Esophagus mucosa (tissue), 1 donor: ENCODE results near the gene ELOVL5. TPM values are rescaled to one million over a fixed set of nuclear protein-coding genes. Genes with fewer than 3 reads are reported as not detected.

Experiments
- ATAC-seq: fragments of 200-7000 bp; cut with Tn5 transposase; one replicate; pipeline ENCODE4 v1.9.1; 2020
- total RNA-seq: library from RNA; stranded (reverse); gene quantifications from one replicate; pipeline ENCODE4 v1.2.4, GENCODE V29; 2023
- donor health status: DM: yes; HTN: yes; CAD: no.

ELOVL5 gene
- total RNA-seq, 1 donor from 2014 or later = 33.1 TPM

GRCh38 chr6:53268858-53269608 lies 79.7 kb downstream of the ELOVL5 start:
- no peak for ATAC-seq

GRCh38 chr6:53266553-53267090 lies 82.1 kb downstream of the ELOVL5 start:
- no peak for ATAC-seq

- no peak for ATAC-seq
Measured at GRCh38 chr6:53264915-53265607, 83.7 kb downstream of the ELOVL5 start.

GRCh38 chr6:53264337-53264736 lies 84.4 kb downstream of the ELOVL5 start:
- ATAC-seq = no peak

GRCh38 chr6:53263917-53264316 lies 84.8 kb downstream of the ELOVL5 start:
- ATAC-seq = no peak

GRCh38 chr6:53259860-53260580 lies 88.7 kb downstream of the ELOVL5 start:
- no peak for ATAC-seq

GRCh38 chr6:53258774-53259155 lies 90.0 kb downstream of the ELOVL5 start:
- no peak for ATAC-seq

- no peak for ATAC-seq
Measured at GRCh38 chr6:53258076-53258773, 90.5 kb downstream of the ELOVL5 start.

- ATAC-seq = no peak
Measured at GRCh38 chr6:53257533-53257932, 91.2 kb downstream of the ELOVL5 start.

- ATAC-seq = no peak
Measured at GRCh38 chr6:53257001-53257400, 91.7 kb downstream of the ELOVL5 start.

- no peak for ATAC-seq
Measured at GRCh38 chr6:53252177-53252692, 96.5 kb downstream of the ELOVL5 start.

GRCh38 chr6:53251033-53251672 lies 97.6 kb downstream of the ELOVL5 start:
- no peak for ATAC-seq

- ATAC-seq = no peak
Measured at GRCh38 chr6:53250176-53251032, 98.3 kb downstream of the ELOVL5 start.

- no peak for ATAC-seq
Measured at GRCh38 chr6:53246924-53247323, 101.8 kb downstream of the ELOVL5 start.

- ATAC-seq = peak; percentile 59
Measured at GRCh38 chr6:53244958-53245357, 103.8 kb downstream of the ELOVL5 start.

GRCh38 chr6:53244399-53244931 lies 104.3 kb downstream of the ELOVL5 start:
- ATAC-seq = no peak

GRCh38 chr6:53241938-53242337 lies 106.8 kb downstream of the ELOVL5 start:
- no peak for ATAC-seq

GRCh38 chr6:53240761-53241160 lies 108.0 kb downstream of the ELOVL5 start:
- ATAC-seq = no peak

GRCh38 chr6:53240139-53240538 lies 108.6 kb downstream of the ELOVL5 start:
- ATAC-seq = no peak

- ATAC-seq = peak; percentile 26
Measured at GRCh38 chr6:53239526-53239925, 109.2 kb downstream of the ELOVL5 start.

GRCh38 chr6:53238311-53238710 lies 110.4 kb downstream of the ELOVL5 start:
- ATAC-seq = no peak
